Hepatocyte (in vitro differentiated cells): ENCODE data around the gene RBX1. TPM values are rescaled to one million over a fixed set of nuclear protein-coding genes. Genes with fewer than 3 reads are reported as not detected.

Source experiments
- DNase-seq: peaks from one replicate; pipeline ENCODE4 v3.0.0-alpha.2; 2016; ENCODE audit warnings: low spot score
- H2AFZ ChIP-seq: fragments of 200-600 bp; sonication (generic); 2 replicates; pipeline ENCODE4 v1.6.0; 2016; ENCODE audit warnings: antibody characterized with exemption, mild to moderate bottlenecking
- H3K27ac ChIP-seq: fragments of 200-600 bp; sonication (generic); 2 replicates; pipeline ENCODE4 v1.5.1; 2016; ENCODE audit warnings: mild to moderate bottlenecking
- H3K27me3 ChIP-seq: fragments of 200-600 bp; sonication (generic); 2 replicates; pipeline ENCODE4 v1.6.1; 2016
- H3K36me3 ChIP-seq: fragments of 200-600 bp; sonication (generic); replicated peaks from 2 replicates; pipeline ENCODE4 v1.5.1; 2016; ENCODE audit warnings: low read depth; ENCODE audit not compliant: insufficient read depth
- H3K4me1 ChIP-seq: fragments of 200-600 bp; sonication (generic); 2 replicates; pipeline ENCODE4 v1.5.1; 2016; ENCODE audit warnings: mild to moderate bottlenecking, moderate library complexity; ENCODE audit not compliant: insufficient read depth
- H3K4me2 ChIP-seq: fragments of 200-600 bp; sonication (generic); 2 replicates; pipeline ENCODE4 v1.6.0; 2016
- H3K4me3 ChIP-seq: fragments of 200-600 bp; sonication (generic); 2 replicates; pipeline ENCODE4 v1.5.1; 2016; ENCODE audit warnings: mild to moderate bottlenecking
- H3K79me2 ChIP-seq: fragments of 200-600 bp; sonication (generic); 2 replicates; pipeline ENCODE4 v1.6.0; 2017; ENCODE audit warnings: mild to moderate bottlenecking
- H3K9me2 ChIP-seq: fragments of 200-600 bp; sonication (generic); replicated peaks from 2 replicates; pipeline ENCODE4 v1.6.0; 2017; ENCODE audit warnings: mild to moderate bottlenecking; ENCODE audit not compliant: insufficient read depth
- H3K9me3 ChIP-seq: fragments of 200-600 bp; sonication (generic); 2 replicates; pipeline ENCODE4 v1.5.1; 2016; ENCODE audit warnings: low read depth, mild to moderate bottlenecking
- H4K20me1 ChIP-seq: fragments of 200-600 bp; sonication (generic); 2 replicates; pipeline ENCODE4 v1.6.0; 2016; ENCODE audit warnings: mild to moderate bottlenecking; ENCODE audit not compliant: insufficient read depth, poor library complexity, severe bottlenecking
- CTCF ChIP-seq: fragments of 200-600 bp; sonication (generic); IDR thresholded peaks from 2 replicates; pipeline ENCODE4 v1.5.1; 2016; ENCODE audit warnings: antibody characterized with exemption, mild to moderate bottlenecking; ENCODE audit not compliant: poor library complexity
- EZH2 ChIP-seq: fragments of 200-600 bp; sonication (generic); IDR thresholded peaks from 2 replicates; pipeline ENCODE4 v1.6.1; 2016; ENCODE audit warnings: antibody characterized with exemption, mild to moderate bottlenecking, borderline replicate concordance
- EZH2phosphoT487 ChIP-seq: fragments of 200-600 bp; sonication (generic); IDR thresholded peaks from one replicate; pipeline ENCODE4 v1.6.1; 2018; ENCODE audit warnings: antibody characterized with exemption, mild to moderate bottlenecking, low read depth, moderate library complexity; ENCODE audit not compliant: unreplicated experiment, severe bottlenecking
- WGBS: methylation state at CpG from one replicate; pipeline ENCODE4 v1.1.6; 2016; ENCODE audit warnings: low lambda C conversion rate; ENCODE audit errors: missing lambda C conversion rate; 5-methylcytosine and 5-hydroxymethylcytosine counted together
- polyA plus RNA-seq: library from polyadenylated mRNA; unstranded; fragments of >200 nt; fragmentation: Nextera tagmentation; extraction: Ambion mirVana; gene quantifications from 2 replicates; pipeline ENCODE4 v1.2.1, GENCODE V29; 2016
- total RNA-seq: library from RNA; depleted of rRNA; stranded (reverse); fragments of >200 nt; gene quantifications from 2 replicates; pipeline ENCODE4 v1.2.3, GENCODE V29; 2014

RBX1 gene
- total and polyA plus RNA-seq, 2 experiments from 2014 or later: 63.2 to 191 TPM

- WGBS: 93% methylated on average over 2 of the region's 2 CpGs
- DNase-seq: no peak
- H3K79me2 ChIP-seq: no peaks in the 10 kb centered on the region
- H3K9me2 ChIP-seq: no peaks in the 10 kb centered on the region
- no peak overlapping the region for H2AFZ ChIP-seq
- TF ChIP-seq EZH2 (no peak), CTCF (no peak), EZH2phosphoT487 (no peak)
- H3K36me3 ChIP-seq: no peaks in the 10 kb centered on the region
- H3K4me1 ChIP-seq: no peaks in the 10 kb centered on the region
- no peaks in the 10 kb centered on the region for H4K20me1 ChIP-seq
- no peaks in the 10 kb centered on the region for H3K27me3 ChIP-seq
- no peak overlapping the region for H3K27ac ChIP-seq
- no peak overlapping the region for H3K4me2 ChIP-seq
- no peaks in the 10 kb centered on the region for H3K9me3 ChIP-seq
- no peak overlapping the region for H3K4me3 ChIP-seq
Measured at GRCh38 chr22:40939202-40939601, 12.0 kb upstream of the RBX1 start.

- Histone ChIP-seq H3K79me2 (peaks cover 58% of the 10 kb centered on the region), H3K27me3 (no peaks in the 10 kb centered on the region), H3K9me3 (no peaks in the 10 kb centered on the region), H2AFZ (peak overlapping the region; percentile 43), H3K27ac (peak overlapping the region; percentile 93), H4K20me1 (no peaks in the 10 kb centered on the region), H3K4me3 (peak overlapping the region; percentile 77), H3K36me3 (no peaks in the 10 kb centered on the region), H3K9me2 (no peaks in the 10 kb centered on the region), H3K4me1 (peaks cover 6% of the 10 kb centered on the region), H3K4me2 (peak overlapping the region; percentile 89)
- no peak for DNase-seq
- TF ChIP-seq EZH2 (no peak), CTCF (no peak), EZH2phosphoT487 (no peak)
- WGBS: 13% methylated on average over 13 of the region's 21 CpGs
Measured at GRCh38 chr22:40951795-40952605, 822 bp downstream of the RBX1 start.

DNA sequence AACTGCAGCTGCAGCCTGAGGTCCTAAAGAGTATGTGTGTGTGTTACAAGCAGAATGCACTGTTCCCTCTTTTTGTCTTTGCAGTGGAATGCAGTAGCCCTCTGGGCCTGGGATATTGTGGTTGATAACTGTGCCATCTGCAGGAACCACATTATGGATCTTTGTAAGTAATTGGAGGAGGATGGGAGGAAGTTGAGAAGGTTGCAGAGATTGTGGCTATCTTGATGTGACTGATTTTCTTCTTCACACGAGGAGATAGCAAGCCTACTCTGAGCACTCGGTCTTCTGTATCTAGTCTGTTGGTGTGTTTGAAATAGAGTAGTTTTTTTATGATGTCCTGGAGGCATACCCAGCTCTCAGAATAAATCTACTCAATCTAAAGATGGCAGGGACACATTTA is 2.3 kb downstream of the RBX1 start:
- H2AFZ ChIP-seq: no peak overlapping the region
- no peaks in the 10 kb centered on the region for H3K9me3 ChIP-seq
- peak overlapping the region; percentile 89 for H3K4me2 ChIP-seq
- no peak overlapping the region for H3K4me3 ChIP-seq
- peaks cover 73% of the 10 kb centered on the region for H3K79me2 ChIP-seq
- H3K27me3 ChIP-seq: no peaks in the 10 kb centered on the region
- H3K27ac ChIP-seq: no peak overlapping the region
- peaks cover 2% of the 10 kb centered on the region for H4K20me1 ChIP-seq
- H3K9me2 ChIP-seq: no peaks in the 10 kb centered on the region
- H3K4me1 ChIP-seq: peaks cover 6% of the 10 kb centered on the region
- 58% methylated on average over 2 of the region's 2 CpGs for WGBS
- H3K36me3 ChIP-seq: no peaks in the 10 kb centered on the region
- no peak for TF ChIP-seq CTCF
- DNase-seq: no peak
